HG02588 (cell line): Measurements from ENCODE around the gene KDM8.
A peak's percentile ranks its signal among the peaks of the same experiment; 100 is the strongest.

ENCODE experiments used
- ATAC-seq: cut with Tn5 transposase; IDR thresholded peaks from one replicate; pipeline ENCODE4 v1.9.1; 2021; ENCODE audit warnings: mild to moderate bottlenecking, moderate library complexity; ENCODE audit not compliant: unreplicated experiment

The KDM8 gene

GRCh38 chr16:27228621-27229501 lies 25.5 kb downstream of the KDM8 start:
- ATAC-seq, result no peak

GRCh38 chr16:27229891-27230470 lies 26.7 kb downstream of the KDM8 start:
- no peak for ATAC-seq

GRCh38 chr16:27230562-27231001 lies 27.3 kb downstream of the KDM8 start:
- ATAC-seq, result no peak

- ATAC-seq, result no peak
These were observed 28.4 kb downstream of the KDM8 start for GRCh38 chr16:27231692-27232060.

GRCh38 chr16:27232061-27232900 lies 29.0 kb downstream of the KDM8 start:
- peak; percentile 46 for ATAC-seq

- no peak for ATAC-seq
These were observed 29.7 kb downstream of the KDM8 start for GRCh38 chr16:27232901-27233625.

- no peak for ATAC-seq
These were observed 30.4 kb downstream of the KDM8 start for GRCh38 chr16:27233731-27234130.

- no peak for ATAC-seq
These were observed 30.8 kb downstream of the KDM8 start for GRCh38 chr16:27234171-27234570.

- ATAC-seq, result no peak
These were observed 31.3 kb downstream of the KDM8 start for GRCh38 chr16:27234603-27235002.

- ATAC-seq, result no peak
These were observed 32.0 kb downstream of the KDM8 start for GRCh38 chr16:27235055-27235937.

GRCh38 chr16:27235938-27236245 lies 32.6 kb downstream of the KDM8 start:
- no peak for ATAC-seq

- ATAC-seq, result no peak
These were observed 33.4 kb downstream of the KDM8 start for GRCh38 chr16:27236635-27237218.

- peak; percentile 67 for ATAC-seq
These were observed 34.1 kb downstream of the KDM8 start for GRCh38 chr16:27237219-27238015.

- ATAC-seq, result peak; percentile 14
These were observed 34.8 kb downstream of the KDM8 start for GRCh38 chr16:27238016-27238587.

GRCh38 chr16:27238591-27238990 lies 35.3 kb downstream of the KDM8 start:
- no peak for ATAC-seq

- no peak for ATAC-seq
These were observed 35.7 kb downstream of the KDM8 start for GRCh38 chr16:27239026-27239425.

- no peak for ATAC-seq
These were observed 36.8 kb downstream of the KDM8 start for GRCh38 chr16:27239906-27240655.
